Kidney (tissue), 14 donors: ENCODE data around the gene KRT5. TPM values are rescaled to one million over a fixed set of nuclear protein-coding genes. Genes with fewer than 3 reads are reported as not detected.
"Not testable (repeated sequence)": the region's sequence is repeated elsewhere in the genome, so short reads cannot be mapped to it uniquely, and the experiment has no call there.

Source experiments
- DNase-seq, 5 donors: peaks; one replicate each; pipeline ENCODE4 v3.0.0-alpha.2; 2013 to 2020
- FAIRE-seq: peaks from 2 replicates; lab custom pipeline; 2012; peaks lifted over from hg19 to GRCh38; lab: Jason Lieb, UNC
- H3K27ac ChIP-seq, 2 donors: one replicate each; pipeline ENCODE4 v1.7.0; 2013; ENCODE audit warnings: low read depth in 2 of 2, low read length in 2 of 2, inconsistent platforms in 1 of 2
- H3K27me3 ChIP-seq: one replicate; pipeline ENCODE4 v1.7.1; 2013; ENCODE audit warnings: low read length, inconsistent platforms; ENCODE audit not compliant: control insufficient read depth, insufficient read depth
- H3K36me3 ChIP-seq, 3 donors: one replicate each; pipeline versions ENCODE4 v1.7.0 to v1.7.1; 2013; ENCODE audit warnings: low read length in 3 of 3, control low read depth in 1 of 3, inconsistent platforms in 1 of 3; ENCODE audit not compliant: insufficient read depth in 3 of 3, control insufficient read depth in 2 of 3
- H3K4me1 ChIP-seq, 3 donors: one replicate each; pipeline versions ENCODE4 v1.7.0 to v1.7.1; 2013; ENCODE audit warnings: low read length in 3 of 3, inconsistent platforms in 1 of 3, low read depth in 1 of 3; ENCODE audit not compliant: control insufficient read depth in 2 of 3, insufficient read depth in 2 of 3
- H3K4me3 ChIP-seq, 3 donors: one replicate each; pipeline versions ENCODE4 v1.7.0 to v1.8.1; 2013; ENCODE audit warnings: low read length in 3 of 3, control low read depth in 1 of 3, inconsistent platforms in 1 of 3
- H3K9ac ChIP-seq, 3 donors: one replicate each; pipeline versions ENCODE4 v1.7.0 to v1.7.1; 2013; ENCODE audit warnings: low read length in 3 of 3, control low read depth in 1 of 3, inconsistent platforms in 1 of 3
- H3K9me3 ChIP-seq, 3 donors: one replicate each; pipeline versions ENCODE4 v1.7.0 to v1.7.1; 2013; ENCODE audit warnings: low read length in 3 of 3, control low read depth in 1 of 3, inconsistent platforms in 1 of 3; ENCODE audit not compliant: control insufficient read depth in 2 of 3, insufficient read depth in 1 of 3
- intact Hi-C: fragments of 100-400 bp; cut with DNase I; formaldehyde crosslinking; loops from one replicate; pipeline ENCODE4 v1.11.1; 2022
- polyA plus RNA-seq: library from polyadenylated mRNA; stranded (reverse); fragments of 350-450 nt; fragmentation: Illumina TruSeq; extraction: RNeasy Lipid Tissue Mini Kit (QIAGEN cat#74804); gene quantifications from one replicate; pipeline ENCODE4 v1.2.3, GENCODE V29; 2014; ENCODE audit warnings: low read depth, low replicate concordance; ENCODE audit not compliant: insufficient read depth
- total RNA-seq: library from RNA; stranded (reverse); fragmentation: NEBNext Ultra II Directional; extraction: Animal tissue kit (Norgen Biotek cat#: 25700); gene quantifications from one replicate; pipeline ENCODE4 v1.2.1, GENCODE V29; 2021
- TF ChIP-seq, protein P1 (sequence below): IDR thresholded peaks from 3 replicates; pipeline ENCODE4 v1.5.1; 2012; ENCODE audit warnings: mild to moderate bottlenecking, moderate library complexity, borderline replicate concordance; ENCODE audit not compliant: insufficient read depth; ENCODE audit errors: extremely low read depth
- donor health status: control.
- donor health status: control.
- donor health status: control.
- donor health status: control.
- donor health status: control.
- donor health status: DM: yes; HTN: yes; CAD: no.
- donor health status: Normal renal cell carcinoma (clear cell type).

Gene KRT5
- total and polyA plus RNA-seq, 2 donors from 2014 or later: 0.69 TPM; not detected in 1

DNA sequence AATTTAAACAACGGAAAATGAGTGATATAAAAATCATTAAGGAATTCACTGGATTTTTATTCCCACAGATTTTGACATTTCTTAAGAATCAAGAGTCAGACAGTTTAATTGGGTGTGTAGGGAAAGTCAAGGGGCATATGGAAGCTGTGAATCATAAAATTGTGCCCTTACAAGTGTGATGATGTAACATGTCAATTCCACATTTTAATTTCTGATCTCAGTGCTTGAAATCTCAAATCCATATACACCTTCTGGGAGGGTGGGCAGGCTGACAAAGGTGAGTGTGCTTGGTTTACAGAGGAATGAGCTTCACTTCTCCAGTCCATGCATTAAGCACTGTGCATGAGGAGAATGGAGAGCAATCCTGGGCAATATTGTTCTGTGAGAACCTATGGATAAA is 26.1 kb downstream of the KRT5 start:
- no peak overlapping the region for H3K9ac ChIP-seq
- no peak overlapping the region for H3K4me3 ChIP-seq
- no peak overlapping the region for H3K27ac ChIP-seq
- no peaks in the 10 kb centered on the region for H3K9me3 ChIP-seq
- FAIRE-seq: no peak
- intact Hi-C loops: no loop called here
- TF ChIP-seq, protein P1, sequence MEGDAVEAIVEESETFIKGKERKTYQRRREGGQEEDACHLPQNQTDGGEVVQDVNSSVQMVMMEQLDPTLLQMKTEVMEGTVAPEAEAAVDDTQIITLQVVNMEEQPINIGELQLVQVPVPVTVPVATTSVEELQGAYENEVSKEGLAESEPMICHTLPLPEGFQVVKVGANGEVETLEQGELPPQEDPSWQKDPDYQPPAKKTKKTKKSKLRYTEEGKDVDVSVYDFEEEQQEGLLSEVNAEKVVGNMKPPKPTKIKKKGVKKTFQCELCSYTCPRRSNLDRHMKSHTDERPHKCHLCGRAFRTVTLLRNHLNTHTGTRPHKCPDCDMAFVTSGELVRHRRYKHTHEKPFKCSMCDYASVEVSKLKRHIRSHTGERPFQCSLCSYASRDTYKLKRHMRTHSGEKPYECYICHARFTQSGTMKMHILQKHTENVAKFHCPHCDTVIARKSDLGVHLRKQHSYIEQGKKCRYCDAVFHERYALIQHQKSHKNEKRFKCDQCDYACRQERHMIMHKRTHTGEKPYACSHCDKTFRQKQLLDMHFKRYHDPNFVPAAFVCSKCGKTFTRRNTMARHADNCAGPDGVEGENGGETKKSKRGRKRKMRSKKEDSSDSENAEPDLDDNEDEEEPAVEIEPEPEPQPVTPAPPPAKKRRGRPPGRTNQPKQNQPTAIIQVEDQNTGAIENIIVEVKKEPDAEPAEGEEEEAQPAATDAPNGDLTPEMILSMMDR: no peak
- H3K27me3 ChIP-seq: no peaks in the 10 kb centered on the region
- H3K36me3 ChIP-seq: no peaks in the 10 kb centered on the region
- no peaks in the 10 kb centered on the region for H3K4me1 ChIP-seq
- DNase-seq: no peak

DNA sequence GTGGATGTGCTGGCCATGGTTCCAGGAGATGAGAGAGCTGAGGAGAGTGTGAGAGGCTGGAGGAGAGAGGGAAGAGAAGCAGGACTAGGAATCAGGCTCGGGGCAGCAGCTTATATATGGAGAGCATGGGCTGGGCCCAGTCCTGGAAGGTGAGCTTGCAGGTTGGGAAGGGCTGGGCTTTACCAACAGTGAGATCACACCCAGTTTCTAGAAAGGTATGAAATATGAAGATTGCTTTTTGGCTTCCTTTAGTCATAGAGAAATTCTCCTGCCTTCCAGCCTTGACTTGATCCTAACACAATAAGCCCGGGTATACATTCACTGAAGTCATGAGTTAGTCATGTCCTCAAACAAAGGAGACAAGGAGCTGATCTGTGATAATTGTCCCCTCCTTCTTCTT is 27.0 kb downstream of the KRT5 start, which contains the start of gene KRT6A:
KRT6A (minus strand) TSS at position 86 of the 400 bp plus-strand sequence; CDS start at position 17, 69 bp downstream.
- Histone ChIP-seq H3K9me3 (no peaks in the 10 kb centered on the region), H3K36me3 (no peaks in the 10 kb centered on the region), H3K4me1 (no peaks in the 10 kb centered on the region), H3K4me3 (no peak within 1 kb of the TSS), H3K9ac (no peak within 1 kb of the TSS), H3K27me3 (no peaks in the 10 kb centered on the region), H3K27ac (no peak within 1 kb of the TSS)
- DNase-seq: no peak
- intact Hi-C loops: no loop called here
- no peak for FAIRE-seq
- TF ChIP-seq, protein P1: no peak

GRCh38 chr12:52492405-52492804 is 27.8 kb downstream of the KRT5 start:
- DNase-seq, intact Hi-C loops, H3K4me1 ChIP-seq, H3K27ac ChIP-seq, H3K9me3 ChIP-seq, H3K36me3 ChIP-seq, H3K4me3 ChIP-seq, H3K9ac ChIP-seq, H3K27me3 ChIP-seq, FAIRE-seq: not testable (repeated sequence)

DNA sequence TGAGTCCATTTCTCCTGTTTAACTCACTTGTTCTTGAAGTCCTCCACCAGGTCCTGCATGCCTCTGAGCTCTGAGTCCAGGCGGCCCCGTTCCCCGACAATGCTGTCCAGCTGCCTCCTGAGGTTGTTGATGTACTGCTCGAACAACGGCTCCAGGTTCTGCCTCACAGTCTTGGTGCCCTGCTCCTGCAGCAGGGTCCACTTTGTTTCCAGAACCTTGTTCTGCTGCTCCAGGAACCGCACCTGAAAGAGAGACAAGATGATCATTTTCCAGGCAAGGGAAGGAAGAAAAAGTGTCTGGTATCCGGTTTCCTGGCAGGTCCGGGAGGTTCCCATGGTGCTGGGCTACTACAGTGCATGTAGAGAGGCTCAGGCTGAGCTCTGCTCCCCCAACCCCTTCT is 28.7 kb downstream of the KRT5 start:
- H3K27ac ChIP-seq, FAIRE-seq, H3K4me3 ChIP-seq, H3K4me1 ChIP-seq, H3K36me3 ChIP-seq, H3K9ac ChIP-seq, intact Hi-C loops, DNase-seq, H3K9me3 ChIP-seq, H3K27me3 ChIP-seq: not testable (repeated sequence)

GRCh38 chr12:52488736-52489135 is 31.5 kb downstream of the KRT5 start:
- DNase-seq (no peak), FAIRE-seq (no peak)
- intact Hi-C loops: no loop called here

GRCh38 chr12:52487744-52488443 is 32.3 kb downstream of the KRT5 start:
- H3K4me3 ChIP-seq, H3K36me3 ChIP-seq, H3K27me3 ChIP-seq, H3K4me1 ChIP-seq, H3K9ac ChIP-seq, FAIRE-seq, H3K9me3 ChIP-seq, DNase-seq, H3K27ac ChIP-seq, intact Hi-C loops: not testable (repeated sequence)

More at GRCh38 chr12:52488736-52489135, 31.5 kb downstream of the KRT5 start:
- H3K9me3 ChIP-seq: no peaks in the 10 kb centered on the region
- H3K36me3 ChIP-seq: no peaks in the 10 kb centered on the region
- no peak overlapping the region for H3K27ac ChIP-seq
- TF ChIP-seq, protein P1: no peak
- H3K9ac ChIP-seq: no peak overlapping the region
- H3K4me3 ChIP-seq: no peak overlapping the region
- no peaks in the 10 kb centered on the region for H3K27me3 ChIP-seq
- H3K4me1 ChIP-seq: no peaks in the 10 kb centered on the region
